ENCODE data around the gene SCAF8.
A peak's percentile ranks its signal among the peaks of the same experiment; 100 is the strongest.
"Not testable (repeated sequence)": the region's sequence is repeated elsewhere in the genome, so short reads cannot be mapped to it uniquely, and the experiment has no call there.

SCAF8 gene

GRCh38 chr6:154733626-154734382 is 588 bp downstream of the SCAF8 start:
- DNase-seq, result peak; percentile 92

GRCh38 chr6:154736618-154737259 is 3.5 kb downstream of the SCAF8 start:
- no peak for DNase-seq

- no peak for DNase-seq
These were observed 4.2 kb downstream of the SCAF8 start for GRCh38 chr6:154737424-154737823.

GRCh38 chr6:154738551-154738961 is 5.3 kb downstream of the SCAF8 start:
- no peak for DNase-seq

GRCh38 chr6:154740658-154741057 is 7.4 kb downstream of the SCAF8 start:
- DNase-seq, result no peak

- no peak for DNase-seq
These were observed 9.7 kb downstream of the SCAF8 start for GRCh38 chr6:154742891-154743290.

GRCh38 chr6:154744029-154744745 is 11.0 kb downstream of the SCAF8 start:
- not testable (repeated sequence) for DNase-seq

GRCh38 chr6:154745243-154745642 is 12.0 kb downstream of the SCAF8 start:
- no peak for DNase-seq

- no peak for DNase-seq
These were observed 16.1 kb downstream of the SCAF8 start for GRCh38 chr6:154749341-154749740.

- DNase-seq, result no peak
These were observed 18.0 kb downstream of the SCAF8 start for GRCh38 chr6:154751011-154751800.

GRCh38 chr6:154752022-154752421 is 18.8 kb downstream of the SCAF8 start:
- DNase-seq, result no peak

- no peak for DNase-seq
These were observed 20.9 kb downstream of the SCAF8 start for GRCh38 chr6:154754152-154754551.

GRCh38 chr6:154757352-154758050 is 24.3 kb downstream of the SCAF8 start:
- no peak for DNase-seq

GRCh38 chr6:154758125-154758524 is 24.9 kb downstream of the SCAF8 start:
- no peak for DNase-seq

- DNase-seq, result no peak
These were observed 30.4 kb downstream of the SCAF8 start for GRCh38 chr6:154763650-154764049.

- no peak for DNase-seq
These were observed 32.1 kb downstream of the SCAF8 start for GRCh38 chr6:154765273-154765672.

- no peak for DNase-seq
These were observed 33.1 kb downstream of the SCAF8 start for GRCh38 chr6:154766288-154766687.

- DNase-seq, result no peak
These were observed 33.9 kb downstream of the SCAF8 start for GRCh38 chr6:154767003-154767723.

- DNase-seq, result no peak
These were observed 35.1 kb downstream of the SCAF8 start for GRCh38 chr6:154768280-154768679.

GRCh38 chr6:154773610-154774089 is 40.4 kb downstream of the SCAF8 start:
- DNase-seq, result peak; percentile 23

- not testable (repeated sequence) for DNase-seq
These were observed 45.9 kb downstream of the SCAF8 start for GRCh38 chr6:154779157-154779556.

GRCh38 chr6:154782193-154782592 is 49.0 kb downstream of the SCAF8 start:
- DNase-seq, result no peak
